H9 (cell line): ENCODE results near the gene CDCA3. TPM values are rescaled to one million over a fixed set of nuclear protein-coding genes. Genes with fewer than 3 reads are reported as not detected.
A peak's percentile ranks its signal among the peaks of the same experiment; 100 is the strongest.

Experiments used
- DNase-seq: peaks from one replicate; pipeline ENCODE4 v3.0.0-alpha.2; 2017
- H2AFZ ChIP-seq: one replicate; pipeline ENCODE4 v1.6.1; 2013; ENCODE audit warnings: mild to moderate bottlenecking, low read length, control low read depth, moderate library complexity
- H2AK5ac ChIP-seq: 2 replicates; pipeline ENCODE4 v1.6.1; 2013; ENCODE audit warnings: low read length, control low read depth, mixed read lengths; ENCODE audit not compliant: insufficient read length
- H2BK120ac ChIP-seq: one replicate; pipeline ENCODE4 v1.6.1; 2013; ENCODE audit warnings: low read depth, mild to moderate bottlenecking, low read length, control low read depth, inconsistent platforms; ENCODE audit not compliant: poor library complexity, severe bottlenecking
- H2BK12ac ChIP-seq: 2 replicates; pipeline ENCODE4 v1.6.1; 2013; ENCODE audit warnings: low read length, control low read depth, mixed read lengths, low read depth; ENCODE audit not compliant: insufficient read length
- H2BK15ac ChIP-seq: 2 replicates; pipeline ENCODE4 v1.6.1; 2013; ENCODE audit warnings: low read depth, low read length, control low read depth
- H2BK20ac ChIP-seq: one replicate; pipeline ENCODE4 v1.6.1; 2013; ENCODE audit warnings: low read depth, mild to moderate bottlenecking, low read length, control low read depth, inconsistent platforms; ENCODE audit not compliant: poor library complexity, severe bottlenecking
- H2BK5ac ChIP-seq: 2 replicates; pipeline ENCODE4 v1.6.1; 2013; ENCODE audit warnings: low read length, control low read depth, mixed read lengths; ENCODE audit not compliant: insufficient read length
- H3K14ac ChIP-seq: 2 replicates; pipeline ENCODE4 v1.6.1; 2013; ENCODE audit warnings: low read length, control low read depth; ENCODE audit not compliant: insufficient read depth
- H3K18ac ChIP-seq: 2 replicates; pipeline ENCODE4 v1.6.1; 2013; ENCODE audit warnings: low read depth, mild to moderate bottlenecking, mixed read lengths, low read length, control low read depth; ENCODE audit not compliant: insufficient read length
- H3K23ac ChIP-seq: 2 replicates; pipeline ENCODE4 v1.6.1; 2013; ENCODE audit warnings: low read length, control low read depth, mixed read lengths, low read depth; ENCODE audit not compliant: insufficient read length
- H3K23me2 ChIP-seq: 2 replicates; pipeline ENCODE4 v1.6.1; 2013; ENCODE audit warnings: low read depth, mild to moderate bottlenecking, mixed read lengths, low read length, control low read depth; ENCODE audit not compliant: insufficient read length, poor library complexity, severe bottlenecking
- H3K27ac ChIP-seq: 2 replicates; pipeline ENCODE4 v1.5.1; 2013; ENCODE audit warnings: low read length, control low read depth, mixed read lengths, low read depth; ENCODE audit not compliant: insufficient read length
- H3K27me3 ChIP-seq: 2 replicates; pipeline ENCODE4 v1.6.1; 2013; ENCODE audit warnings: low read length, control low read depth, inconsistent platforms; ENCODE audit not compliant: insufficient read depth
- H3K4ac ChIP-seq: 2 replicates; pipeline ENCODE4 v1.6.1; 2013; ENCODE audit warnings: low read depth, mild to moderate bottlenecking, control low read depth, inconsistent platforms, low read length, moderate library complexity
- H3K4me1 ChIP-seq: 2 replicates; pipeline ENCODE4 v1.6.1; 2013; ENCODE audit warnings: low read length, control low read depth, inconsistent platforms; ENCODE audit not compliant: insufficient read depth
- H3K4me2 ChIP-seq: 2 replicates; pipeline ENCODE4 v1.6.1; 2013; ENCODE audit warnings: low read length, control low read depth, mixed read lengths; ENCODE audit not compliant: insufficient read length, insufficient read depth
- H3K56ac ChIP-seq: 2 replicates; pipeline ENCODE4 v1.6.1; 2013; ENCODE audit warnings: low read depth, mild to moderate bottlenecking, mixed read lengths, low read length, control low read depth; ENCODE audit not compliant: insufficient read length
- H3K79me1 ChIP-seq: 2 replicates; pipeline ENCODE4 v1.6.1; 2013; ENCODE audit warnings: low read depth, mild to moderate bottlenecking, moderate library complexity, low read length, control low read depth, inconsistent platforms; ENCODE audit not compliant: insufficient read depth, poor library complexity, severe bottlenecking
- H3K79me2 ChIP-seq: 2 replicates; pipeline ENCODE4 v1.6.1; 2013; ENCODE audit warnings: low read length, control low read depth, inconsistent platforms; ENCODE audit not compliant: insufficient read depth
- H3K9ac ChIP-seq: 2 replicates; pipeline ENCODE4 v1.6.1; 2013; ENCODE audit warnings: low read length, control low read depth, mixed read lengths; ENCODE audit not compliant: insufficient read length; ENCODE audit errors: extremely low read depth
- H3K9me3 ChIP-seq: one replicate; pipeline ENCODE4 v1.6.1; 2013; ENCODE audit warnings: low read depth, low read length, inconsistent platforms; ENCODE audit not compliant: control insufficient read depth
- H3T11ph ChIP-seq: one replicate; pipeline ENCODE4 v1.6.1; 2013; ENCODE audit warnings: mild to moderate bottlenecking, low read length, control low read depth, inconsistent platforms
- H4K20me1 ChIP-seq: one replicate; pipeline ENCODE4 v1.6.1; 2013; ENCODE audit not compliant: control insufficient read depth, insufficient read length, insufficient read depth
- H4K5ac ChIP-seq: 2 replicates; pipeline ENCODE4 v1.6.1; 2013; ENCODE audit warnings: low read depth, mild to moderate bottlenecking, mixed read lengths, low read length, control low read depth; ENCODE audit not compliant: insufficient read length
- H4K8ac ChIP-seq: replicated peaks from 2 replicates; pipeline ENCODE4 v1.6.1; 2013; ENCODE audit warnings: low read length, control low read depth, mixed read lengths, low read depth; ENCODE audit not compliant: insufficient read length
- H4K91ac ChIP-seq: 2 replicates; pipeline ENCODE4 v1.6.1; 2013; ENCODE audit warnings: low read depth, mild to moderate bottlenecking, moderate library complexity, mixed read lengths, low read length, control low read depth; ENCODE audit not compliant: insufficient read length
- H3K27ac Mint-ChIP-seq, 3 experiments: 2 replicates in 2 of 3; 3 replicates in 1 of 3; pipeline ENCODE4 v1.8.0; 2020 to 2021; ENCODE audit warnings: mixed read lengths in 3 of 3, mild to moderate bottlenecking in 1 of 3, moderate library complexity in 1 of 3
- H3K27me3 Mint-ChIP-seq: 2 replicates; pipeline ENCODE4 v1.8.0; 2021; ENCODE audit warnings: low read depth, mild to moderate bottlenecking, moderate library complexity, mixed read lengths
- H3K36me3 Mint-ChIP-seq, 3 experiments: 2 replicates in 2 of 3; 3 replicates in 1 of 3; pipeline ENCODE4 v1.8.0; 2020 to 2021; ENCODE audit warnings: low read depth in 3 of 3, mixed read lengths in 3 of 3; ENCODE audit not compliant: insufficient read depth in 1 of 3
- H3K4me1 Mint-ChIP-seq, 2 experiments: 2 replicates each; pipeline ENCODE4 v1.8.0; 2020; ENCODE audit warnings: mixed read lengths in 2 of 2
- H3K4me3 Mint-ChIP-seq, 2 experiments: 2 replicates in 1 of 2; 3 replicates in 1 of 2; pipeline ENCODE4 v1.8.0; 2020 to 2021; ENCODE audit warnings: mild to moderate bottlenecking in 2 of 2, mixed read lengths in 2 of 2, moderate library complexity in 1 of 2
- H3K9me3 Mint-ChIP-seq, 2 experiments: 2 replicates in 1 of 2; 3 replicates in 1 of 2; pipeline ENCODE4 v1.8.0; 2020; ENCODE audit warnings: mild to moderate bottlenecking in 2 of 2, mixed read lengths in 2 of 2, moderate library complexity in 1 of 2
- whole genome bisulfite sequencing: extraction: QIAGEN DNeasy Blood & Tissue Kit; methylation state at CpG from one replicate; pipeline ENCODE4 v1.1.7; 2013; ENCODE audit warnings: missing lambda C conversion rate, low lambda C conversion rate, mixed read lengths; ENCODE audit not compliant: insufficient read length; ENCODE audit errors: extremely low coverage; 5-methylcytosine and 5-hydroxymethylcytosine counted together
- total RNA-seq: library from RNA; stranded (reverse); gene quantifications from 2 replicates; pipeline ENCODE4 v1.2.1, GENCODE V29; 2021
- TF ChIP-seq, protein P1 (sequence below): fragments of 200-600 bp; sonication (generic); conservative IDR thresholded peaks from 3 replicates; pipeline ENCODE4 v1.8.0; 2021; ENCODE audit warnings: antibody characterized with exemption, mild to moderate bottlenecking

Gene CDCA3
- total RNA-seq, 1 experiment from 2014 or later, result 45.1 TPM

DNA sequence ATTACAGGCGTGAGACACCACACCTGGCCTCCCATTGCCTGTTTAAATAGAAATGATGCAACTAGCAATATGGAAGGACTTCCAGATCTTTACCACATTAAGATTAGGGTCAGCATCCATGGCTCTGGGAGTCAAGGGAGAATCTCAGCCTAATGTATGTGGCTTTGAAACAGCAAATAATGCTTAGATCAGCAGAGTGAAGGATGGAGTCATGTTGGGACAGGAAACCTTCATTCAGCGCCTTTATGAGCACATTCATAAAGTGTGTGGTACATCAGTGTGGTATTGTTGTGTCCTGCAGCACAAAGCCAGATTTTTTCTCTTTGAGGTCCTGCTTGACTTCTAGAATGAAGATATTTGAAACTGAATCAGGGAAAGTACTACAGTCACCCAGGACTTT lies 37.3 kb upstream of the CDCA3 start:
- H2BK120ac ChIP-seq, result no peak overlapping the region
- peaks cover 0 to 27% (median 27%) of the 10 kb centered on the region in 3 experiments; a peak in 5 of 7 replicates for H3K36me3 Mint-ChIP-seq
- no CpG with 5 or more reads among the region's 2 CpGs for WGBS

More for the DNA sequence above, 37.3 kb upstream of the CDCA3 start:
- Histone ChIP-seq H3K14ac (no peak overlapping the region), H4K91ac (no peak overlapping the region), H4K20me1 (no peaks in the 10 kb centered on the region), H4K5ac (no peak overlapping the region), H2AK5ac (no peak overlapping the region), H3K4ac (no peak overlapping the region), H3K79me1 (no peaks in the 10 kb centered on the region), H2BK5ac (no peak overlapping the region), H3K79me2 (no peaks in the 10 kb centered on the region), H2BK15ac (no peak overlapping the region), H3K23me2 (peaks cover 6% of the 10 kb centered on the region), H3T11ph (no peak overlapping the region), H3K27ac (no peak overlapping the region), H3K9me3 (no peaks in the 10 kb centered on the region), H2BK20ac (no peak overlapping the region), H4K8ac (no peak overlapping the region), H3K4me2 (no peak overlapping the region), H3K56ac (no peak overlapping the region), H2BK12ac (no peak overlapping the region), H3K27me3 (no peaks in the 10 kb centered on the region), H3K4me1 (peaks cover 5% of the 10 kb centered on the region; the same call in 1 of the 2 replicates), H3K9ac (no peak overlapping the region), H2AFZ (no peak overlapping the region), H3K18ac (peak overlapping the region; percentile 60), H3K23ac (no peak overlapping the region)
- H3K4me3 Mint-ChIP-seq, result no peak overlapping the region
- no peaks in the 10 kb centered on the region for H3K27me3 Mint-ChIP-seq
- DNase-seq, result no peak
- H3K27ac Mint-ChIP-seq, result peak overlapping the region; percentile 47 to 91 (median 48); a peak in 5 of 7 replicates
- TF ChIP-seq, protein P1, sequence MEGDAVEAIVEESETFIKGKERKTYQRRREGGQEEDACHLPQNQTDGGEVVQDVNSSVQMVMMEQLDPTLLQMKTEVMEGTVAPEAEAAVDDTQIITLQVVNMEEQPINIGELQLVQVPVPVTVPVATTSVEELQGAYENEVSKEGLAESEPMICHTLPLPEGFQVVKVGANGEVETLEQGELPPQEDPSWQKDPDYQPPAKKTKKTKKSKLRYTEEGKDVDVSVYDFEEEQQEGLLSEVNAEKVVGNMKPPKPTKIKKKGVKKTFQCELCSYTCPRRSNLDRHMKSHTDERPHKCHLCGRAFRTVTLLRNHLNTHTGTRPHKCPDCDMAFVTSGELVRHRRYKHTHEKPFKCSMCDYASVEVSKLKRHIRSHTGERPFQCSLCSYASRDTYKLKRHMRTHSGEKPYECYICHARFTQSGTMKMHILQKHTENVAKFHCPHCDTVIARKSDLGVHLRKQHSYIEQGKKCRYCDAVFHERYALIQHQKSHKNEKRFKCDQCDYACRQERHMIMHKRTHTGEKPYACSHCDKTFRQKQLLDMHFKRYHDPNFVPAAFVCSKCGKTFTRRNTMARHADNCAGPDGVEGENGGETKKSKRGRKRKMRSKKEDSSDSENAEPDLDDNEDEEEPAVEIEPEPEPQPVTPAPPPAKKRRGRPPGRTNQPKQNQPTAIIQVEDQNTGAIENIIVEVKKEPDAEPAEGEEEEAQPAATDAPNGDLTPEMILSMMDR, result no peak
- peaks cover 0 to 3% of the 10 kb centered on the region in 2 experiments; a peak in 2 of 5 replicates for H3K9me3 Mint-ChIP-seq
- peaks cover 38 to 50% of the 10 kb centered on the region in 2 experiments for H3K4me1 Mint-ChIP-seq
